Activated CD4-positive, alpha-beta T cell treated with anti-CD3 and anti-CD28 coated beads, Interleukin-2, amount 10 ng/mL, durations not matched to agents 7 days and 5 days (primary cell): ENCODE results near the gene ZNF277. TPM values are rescaled to one million over a fixed set of nuclear protein-coding genes. Genes with fewer than 3 reads are reported as not detected.
"Not testable (repeated sequence)": the region's sequence is repeated elsewhere in the genome, so short reads cannot be mapped to it uniquely, and the experiment has no call there.

Experiments used
- CTCF ChIA-PET: fragments of 350-600 bp; sonication (Branson Sonifier 250); formaldehyde crosslinking; loops from one replicate; lab custom pipeline; 2021; ENCODE audit warnings: antibody characterized with exemption; lab: Charles Lee
- POLR2A ChIA-PET: fragments of 350-600 bp; sonication (Branson Sonifier 250); formaldehyde crosslinking; loops from one replicate; lab custom pipeline; 2021; ENCODE audit warnings: antibody characterized with exemption; lab: Charles Lee
- DNase-seq: peaks from one replicate; pipeline ENCODE4 v3.0.0-alpha.2; 2020
- H3K27ac Mint-ChIP-seq: one replicate; pipeline ENCODE4 v1.8.0; 2021; ENCODE audit warnings: mild to moderate bottlenecking, moderate library complexity, mixed read lengths
- H3K27me3 Mint-ChIP-seq: one replicate; pipeline ENCODE4 v1.8.0; 2021; ENCODE audit warnings: mixed read lengths
- H3K36me3 Mint-ChIP-seq: one replicate; pipeline ENCODE4 v1.8.0; 2021; ENCODE audit warnings: low read depth, mixed read lengths
- H3K4me1 Mint-ChIP-seq: one replicate; pipeline ENCODE4 v1.8.0; 2021; ENCODE audit warnings: mixed read lengths
- H3K4me3 Mint-ChIP-seq: one replicate; pipeline ENCODE4 v1.8.0; 2021; ENCODE audit warnings: mild to moderate bottlenecking, moderate library complexity, mixed read lengths
- H3K9me3 Mint-ChIP-seq: one replicate; pipeline ENCODE4 v1.8.0; 2021; ENCODE audit warnings: mixed read lengths
- total RNA-seq, 2 experiments: library from RNA; stranded (reverse); gene quantifications; one replicate each; pipeline ENCODE4 v1.2.3, GENCODE V29; 2021

ZNF277 gene
- total RNA-seq, 2 experiments from 2014 or later = 21.2 to 21.5 TPM

DNA sequence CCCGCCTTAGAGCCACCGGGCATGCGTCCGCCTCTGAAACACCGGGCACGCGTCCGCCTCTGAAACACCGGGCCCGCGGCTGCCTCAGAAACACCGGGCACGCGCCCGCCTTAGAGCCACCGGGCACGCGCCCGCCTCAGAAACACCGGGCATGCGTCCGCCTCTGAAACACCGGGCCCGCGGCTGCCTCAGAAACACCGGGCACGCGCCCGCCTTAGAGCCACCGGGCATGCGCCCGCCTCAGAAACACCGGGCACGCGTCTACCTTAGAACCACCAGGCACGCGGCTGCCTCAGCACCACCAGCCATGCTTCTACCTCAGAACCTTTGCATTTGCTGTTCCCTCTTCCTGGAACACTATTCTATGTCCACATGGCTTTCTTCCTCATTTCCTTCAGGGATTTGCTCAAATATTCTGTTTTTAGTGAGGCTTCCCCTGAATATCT is 185.4 kb downstream of the ZNF277 start:
- CTCF ChIA-PET, POLR2A ChIA-PET, H3K9me3 Mint-ChIP-seq, H3K36me3 Mint-ChIP-seq: not testable (repeated sequence)
- peak; percentile 57 for DNase-seq
- peaks cover 24% of the 10 kb centered on the region for H3K27me3 Mint-ChIP-seq
- peak overlapping the region; percentile 79 for H3K4me3 Mint-ChIP-seq
- H3K4me1 Mint-ChIP-seq = peaks cover 13% of the 10 kb centered on the region
- H3K27ac Mint-ChIP-seq = peak overlapping the region; percentile 89

Other genes with a start within 250 kb of the ZNF277 start
- gene DOCK4, start 296 bp upstream of the ZNF277 start, total RNA-seq = under 1 TPM; 0.12 to 0.25 TPM
- gene IFRD1, start 243.8 kb downstream of the ZNF277 start, total RNA-seq = 10 to 100 TPM; 26.5 to 28.6 TPM